IPS-NIHi7 (cell line): ENCODE measurements around the gene BTNL8.
A peak's percentile ranks its signal among the peaks of the same experiment; 100 is the strongest.

ENCODE experiments used
- DNase-seq: peaks from one replicate; pipeline ENCODE4 v3.0.0; 2012; ENCODE audit warnings: mixed read lengths; ENCODE audit errors: extremely low spot score

BTNL8 gene

GRCh38 chr5:180898621-180899246 lies at the start of gene BTNL8:
Gene BTNL8 (plus strand): TSS chr5:180899159. CDS start chr5:180899311, 152 bp downstream.
- no peak for DNase-seq

GRCh38 chr5:180849827-180850226 lies 49.1 kb upstream of the BTNL8 start:
- no peak for DNase-seq

GRCh38 chr5:180850434-180851078 lies 48.4 kb upstream of the BTNL8 start:
- no peak for DNase-seq

GRCh38 chr5:180852495-180852894 lies 46.5 kb upstream of the BTNL8 start:
- DNase-seq = no peak

DNA sequence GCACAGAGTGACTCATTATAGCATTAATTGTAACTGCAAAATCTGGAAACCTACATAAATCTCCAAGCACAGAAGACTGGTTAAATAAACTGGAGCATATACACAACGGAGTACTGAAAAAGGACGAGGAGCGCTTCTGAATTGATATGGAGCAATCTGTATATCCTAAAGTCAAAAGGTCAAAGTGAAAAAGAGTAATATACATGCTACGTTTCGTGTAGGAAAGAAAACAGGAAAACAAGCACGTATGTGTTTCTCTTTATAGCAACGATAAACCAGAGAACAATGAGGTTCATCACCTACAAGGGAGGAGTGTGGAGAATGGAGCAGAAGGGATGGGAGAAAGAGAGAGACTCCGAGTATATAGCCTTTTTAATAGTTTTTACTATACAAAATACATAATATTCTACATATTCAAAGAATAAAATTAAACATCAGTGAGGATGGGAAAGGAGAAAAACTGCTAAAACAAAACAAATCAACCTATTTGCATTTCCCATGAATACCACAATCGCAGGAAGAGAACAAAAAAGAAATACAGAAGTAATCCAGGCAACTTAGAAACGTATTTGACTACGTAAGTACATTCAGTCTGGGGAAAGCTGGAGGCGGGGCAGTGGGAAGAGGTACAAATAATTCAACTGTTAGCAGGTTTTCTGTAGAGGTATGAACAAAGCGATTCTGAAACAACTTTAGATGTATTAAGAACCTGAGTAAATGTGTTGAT lies 45.7 kb upstream of the BTNL8 start:
- DNase-seq = no peak

- no peak for DNase-seq
Observed at GRCh38 chr5:180853848-180854176, 45.1 kb upstream of the BTNL8 start.

GRCh38 chr5:180858586-180858985 lies 40.4 kb upstream of the BTNL8 start:
- DNase-seq = no peak

DNA sequence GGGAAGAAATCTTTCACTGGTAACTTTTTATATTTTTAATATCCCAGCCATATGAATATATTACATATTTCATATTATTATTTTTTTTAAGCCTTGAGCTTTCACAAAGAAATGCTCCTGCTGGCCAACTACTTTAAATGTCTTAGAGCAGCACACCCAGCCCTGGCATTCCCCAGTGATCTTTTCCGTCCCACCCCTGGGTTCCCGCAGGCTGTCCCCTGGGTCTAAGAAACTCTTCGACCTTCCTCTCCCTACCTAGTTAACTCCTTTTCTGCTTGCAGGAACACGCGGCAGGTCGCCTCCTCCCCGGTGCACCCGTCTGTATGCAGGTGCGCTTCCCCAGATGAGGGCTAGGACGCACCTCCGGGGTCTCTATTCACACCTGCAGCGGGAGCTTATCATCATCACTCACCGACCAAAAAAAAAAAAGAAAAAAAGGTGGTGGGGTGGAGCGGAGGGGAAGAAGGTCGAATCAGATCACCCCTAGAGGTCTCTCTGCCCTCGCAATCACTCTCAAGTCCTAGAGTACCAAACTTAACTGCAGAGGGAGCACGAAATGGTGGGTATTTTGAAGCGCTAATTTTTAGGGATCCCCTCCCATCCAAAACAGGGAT lies 38.6 kb upstream of the BTNL8 start:
- DNase-seq = peak; percentile 60

- peak; percentile 91 for DNase-seq
Observed at GRCh38 chr5:180860887-180861822, 37.8 kb upstream of the BTNL8 start, which contains the start of gene ZFP62. Gene ZFP62 (minus strand): TSS chr5:180861276. CDS start chr5:180861219, 57 bp downstream.

DNA sequence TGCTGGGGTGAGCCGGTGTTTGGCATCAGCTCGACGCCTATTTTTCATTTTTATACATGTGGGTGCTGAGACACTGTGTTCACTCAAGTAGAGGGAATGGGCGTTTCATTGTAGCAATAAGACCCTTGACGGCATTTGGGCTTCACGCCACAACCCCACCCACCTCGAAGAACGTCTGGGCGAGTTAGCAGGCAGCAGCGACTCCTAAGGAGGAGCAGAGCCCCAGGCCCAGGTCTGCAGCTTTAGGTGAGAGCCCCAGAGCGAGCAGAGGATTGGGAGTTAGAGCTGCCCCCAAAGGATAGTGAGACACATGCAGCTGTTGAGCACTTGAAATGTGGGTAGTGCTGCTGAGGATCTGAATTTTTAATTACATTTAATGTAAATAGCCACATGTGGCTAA lies 36.3 kb upstream of the BTNL8 start:
- peak; percentile 57 for DNase-seq

GRCh38 chr5:180865981-180866695 lies 32.8 kb upstream of the BTNL8 start:
- DNase-seq = no peak

DNA sequence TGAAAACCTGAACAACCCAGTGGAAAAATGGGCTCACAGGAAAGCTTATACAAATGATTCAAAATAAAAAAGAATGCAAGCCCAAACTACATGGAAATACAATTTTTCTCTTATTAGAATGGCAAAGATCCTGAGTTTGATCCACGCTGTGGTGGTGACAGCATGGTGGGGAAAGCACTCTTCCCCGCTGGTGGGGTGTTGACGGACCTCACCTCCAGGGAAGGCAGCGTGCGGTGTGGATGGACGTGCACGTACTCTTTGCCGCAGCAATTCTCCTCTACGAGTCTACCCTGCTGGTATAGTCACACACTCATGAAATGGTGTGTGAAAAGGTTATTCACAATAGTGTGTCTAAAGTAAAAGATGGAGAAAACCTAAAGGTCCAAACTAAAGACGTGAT lies 32.0 kb upstream of the BTNL8 start:
- DNase-seq = no peak

DNA sequence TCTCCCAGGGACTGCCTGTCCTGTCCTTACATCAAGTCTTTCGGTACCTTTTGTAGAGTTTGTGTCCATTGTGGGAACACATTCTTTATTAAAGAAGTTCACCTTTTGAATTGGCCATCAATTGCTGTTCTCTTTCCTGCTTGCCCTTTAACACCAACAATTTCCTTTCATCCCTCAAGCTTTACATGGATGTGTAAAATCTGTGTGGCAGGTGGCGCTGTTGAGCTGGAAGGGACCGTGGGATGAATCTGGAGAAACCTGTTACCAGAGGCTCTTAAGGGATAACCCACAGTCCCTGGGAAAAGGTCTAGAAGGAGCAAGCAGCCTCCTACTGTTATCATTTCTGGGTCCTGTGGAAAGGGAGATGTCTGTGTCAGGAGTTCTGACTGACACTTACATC lies 30.0 kb upstream of the BTNL8 start:
- peak; percentile 82 for DNase-seq

GRCh38 chr5:180869587-180869986 lies 29.4 kb upstream of the BTNL8 start:
- no peak for DNase-seq

DNA sequence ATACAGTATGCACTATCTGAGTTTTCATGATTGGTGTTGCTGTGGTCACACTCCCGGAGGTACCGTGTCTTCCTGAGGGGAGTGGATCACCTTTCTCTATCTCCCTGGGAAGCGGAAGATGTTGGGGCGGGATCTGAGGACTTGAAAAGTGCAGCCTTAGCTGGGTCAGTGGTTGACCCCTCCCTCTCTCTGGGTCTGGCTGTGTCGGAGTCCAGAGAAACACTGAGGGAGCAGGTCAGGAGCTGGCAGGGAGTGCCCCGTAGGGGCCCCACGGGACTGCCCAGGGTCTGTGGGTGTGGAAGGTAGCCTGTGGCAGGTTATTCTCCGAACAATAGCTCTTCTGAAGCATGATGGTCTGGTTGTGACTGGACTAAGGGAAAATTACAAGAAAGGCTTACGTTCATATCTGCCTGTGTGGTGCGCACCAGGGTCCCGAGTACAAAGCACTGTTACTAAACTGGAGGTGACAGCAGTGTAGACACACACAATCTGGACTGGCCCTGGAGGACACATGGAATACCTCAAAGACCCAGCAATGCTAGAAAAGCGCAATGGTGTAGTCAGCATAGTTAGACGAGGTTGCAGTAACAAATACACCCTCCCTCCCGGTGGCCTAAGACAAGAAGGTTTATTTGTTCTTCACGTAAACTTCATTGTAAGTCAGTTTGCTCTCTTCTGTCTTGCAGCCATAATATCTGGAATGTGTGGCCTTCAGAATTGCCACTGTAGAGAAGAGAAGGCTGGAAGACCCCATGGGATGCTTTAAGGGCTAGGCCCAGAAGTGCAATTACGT lies 28.5 kb upstream of the BTNL8 start:
- DNase-seq = no peak

DNA sequence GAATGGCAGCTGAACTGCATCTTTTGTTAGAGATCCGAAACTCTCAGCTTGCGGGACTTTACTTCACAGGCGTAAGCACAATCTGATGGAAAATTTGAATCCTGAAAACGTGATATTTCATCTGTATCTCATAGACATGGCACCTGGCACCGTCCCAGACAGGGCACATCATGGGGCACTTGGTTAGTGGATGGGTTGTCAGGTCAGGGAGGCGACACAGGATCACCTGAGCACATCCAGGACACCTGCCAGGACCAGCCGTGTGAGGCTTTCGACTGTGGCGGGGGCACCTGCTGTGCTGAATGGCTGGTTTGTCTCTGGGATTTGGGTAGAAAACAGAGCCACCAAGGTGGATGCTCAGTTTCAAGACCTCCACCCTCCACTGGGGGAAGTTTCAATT lies 26.5 kb upstream of the BTNL8 start:
- DNase-seq = no peak

- DNase-seq = no peak
Observed at GRCh38 chr5:180873615-180874520, 25.1 kb upstream of the BTNL8 start.

- no peak for DNase-seq
Observed at GRCh38 chr5:180874804-180875582, 24.0 kb upstream of the BTNL8 start.
